Fibroblast of pulmonary artery (primary cell): ENCODE results near the gene LCP1.
A peak's percentile ranks its signal among the peaks of the same experiment; 100 is the strongest.
"Not testable (repeated sequence)": the region's sequence is repeated elsewhere in the genome, so short reads cannot be mapped to it uniquely, and the experiment has no call there.

Experiments used
- DNase-seq: peaks from one replicate; pipeline ENCODE4 v3.0.0-alpha.2; 2010; ENCODE audit warnings: low read depth
- H3K4me3 ChIP-seq: replicated peaks from 2 replicates; pipeline ENCODE4 v1.5.1; 2011; ENCODE audit warnings: low read depth, mild to moderate bottlenecking, control low read depth, low read length, moderate library complexity
- CTCF ChIP-seq: IDR thresholded peaks from 2 replicates; pipeline ENCODE4 v1.5.1; 2011; ENCODE audit warnings: mild to moderate bottlenecking, control low read depth, low read length, inconsistent platforms; ENCODE audit errors: missing control alignments

LCP1 gene

GRCh38 chr13:46181840-46182490, at the start of gene LCP1:
LCP1 (minus strand) TSS chr13:46182177; CDS start chr13:46159662, 22,515 bp downstream.
- no peak within 1 kb of the TSS for H3K4me3 ChIP-seq
- DNase-seq, result no peak
- TF ChIP-seq CTCF, result no peak

- no peak for DNase-seq
- H3K4me3 ChIP-seq, result no peak overlapping the region
- TF ChIP-seq CTCF, result no peak
These were observed 47.3 kb upstream of the LCP1 start for GRCh38 chr13:46229251-46229650.

- not testable (repeated sequence) for H3K4me3 ChIP-seq, DNase-seq
These were observed 38.3 kb upstream of the LCP1 start for GRCh38 chr13:46220234-46220633.

- H3K4me3 ChIP-seq, DNase-seq: not testable (repeated sequence)
These were observed 32.8 kb upstream of the LCP1 start for GRCh38 chr13:46214741-46215140.

- no peak for DNase-seq
These were observed 31.3 kb upstream of the LCP1 start for GRCh38 chr13:46213242-46213641.

GRCh38 chr13:46211483-46212351, 29.7 kb upstream of the LCP1 start, which contains the start of gene LRRC63:
LRRC63 (plus strand) TSS chr13:46211928; CDS start chr13:46213035, 1,107 bp downstream.
- no peak for TF ChIP-seq CTCF
- DNase-seq, result peak; percentile 13

More at GRCh38 chr13:46213242-46213641, 31.3 kb upstream of the LCP1 start:
- no peak for TF ChIP-seq CTCF
- H3K4me3 ChIP-seq, result no peak overlapping the region

GRCh38 chr13:46211116-46211482, 29.1 kb upstream of the LCP1 start:
- no peak for TF ChIP-seq CTCF
- DNase-seq, result no peak
- peak overlapping the region; percentile 45 for H3K4me3 ChIP-seq

More at GRCh38 chr13:46211483-46212351, 29.7 kb upstream of the LCP1 start, which contains the start of gene LRRC63:
- peak within 1 kb of the TSS; percentile 46 for H3K4me3 ChIP-seq
